Activated CD4-positive, alpha-beta T cell treated with anti-CD3 and anti-CD28 coated beads for 4 hours (primary cell): ENCODE data around the gene LYST.
"Not testable (repeated sequence)": the region's sequence is repeated elsewhere in the genome, so short reads cannot be mapped to it uniquely, and the experiment has no call there.

Experiments used
- DNase-seq, 2 donors: peaks; one replicate each; pipeline ENCODE4 v3.0.0-alpha.2; 2020

LYST gene

DNA sequence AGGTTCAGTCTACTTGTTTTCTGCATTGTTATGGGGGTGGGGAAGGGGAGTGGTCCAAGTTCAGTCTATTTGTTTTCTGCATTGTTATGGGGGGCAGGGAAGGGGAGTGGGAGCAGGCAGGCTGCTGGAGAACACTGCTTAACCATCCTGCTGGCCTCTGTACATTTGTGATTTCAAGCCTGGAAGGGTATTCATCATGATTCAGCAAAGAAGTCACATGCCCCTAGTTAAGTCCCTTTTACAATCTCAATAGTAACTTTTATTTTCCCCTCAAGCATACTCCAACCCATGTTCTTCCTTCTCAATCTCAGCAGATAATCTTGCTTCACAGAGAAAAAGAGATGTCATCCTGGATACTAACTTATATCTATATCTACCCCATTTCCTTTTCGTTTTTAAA lies 7.9 kb downstream of the LYST start:
- DNase-seq: no peak

DNA sequence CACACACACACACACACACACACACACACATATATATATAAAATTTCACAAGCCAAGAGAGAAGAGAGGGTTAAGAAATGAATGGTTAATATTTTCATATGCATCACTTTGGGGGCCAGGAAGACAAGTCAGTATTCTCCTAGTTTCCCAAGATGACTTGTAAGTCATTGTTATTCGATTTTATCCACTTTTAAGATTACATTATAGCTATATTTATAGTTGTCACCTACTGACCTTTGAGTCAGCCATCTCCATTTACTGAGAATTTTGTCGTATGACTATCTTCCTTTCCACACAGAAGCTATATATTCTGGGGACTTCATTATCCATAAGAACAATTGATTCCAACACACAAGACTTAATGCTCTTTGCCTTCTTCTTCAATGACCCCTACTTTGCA lies 8.9 kb downstream of the LYST start:
- no peak for DNase-seq

- DNase-seq: no peak
Observed at GRCh38 chr1:235855811-235856429, 10.8 kb downstream of the LYST start.

DNA sequence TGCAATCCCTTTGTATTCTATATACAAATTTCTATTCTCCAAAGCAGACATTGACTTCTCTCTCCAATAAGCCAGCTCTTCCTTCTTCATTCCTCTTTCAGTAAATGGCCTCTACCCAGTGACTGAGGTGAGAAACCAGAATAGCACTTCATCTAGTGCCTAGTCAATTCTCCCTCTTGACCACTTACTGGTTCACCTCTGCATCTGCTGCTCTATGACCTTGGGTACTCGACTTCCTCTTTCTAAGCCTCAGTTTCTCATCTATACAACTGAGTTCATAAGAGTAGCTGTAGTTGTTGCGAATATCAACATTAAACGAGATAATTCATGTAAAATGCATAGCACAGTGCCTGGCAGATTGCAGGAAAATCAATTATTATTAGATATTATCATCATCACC lies 12.4 kb downstream of the LYST start:
- DNase-seq: no peak

DNA sequence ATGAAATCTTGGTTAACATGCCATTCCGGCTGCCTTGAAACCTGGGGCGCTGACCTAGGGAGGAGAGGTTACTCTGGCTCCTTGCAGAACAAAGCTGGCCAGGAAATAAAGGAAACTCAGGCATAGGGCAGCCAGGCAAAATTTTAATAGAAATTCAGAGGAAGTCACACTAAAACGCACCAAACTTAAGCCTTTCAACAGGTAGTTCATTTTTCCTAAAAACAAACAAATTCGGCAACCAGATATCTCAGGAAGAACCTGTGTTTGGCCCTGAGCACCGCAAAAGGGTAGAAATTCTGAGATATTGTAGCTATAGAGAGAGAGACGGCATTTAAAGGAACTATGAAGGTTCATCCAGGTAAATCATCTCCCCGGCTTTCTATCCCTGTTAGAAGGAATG lies 13.1 kb downstream of the LYST start:
- no peak for DNase-seq

- DNase-seq: no peak
Observed at GRCh38 chr1:235852887-235853286, 13.8 kb downstream of the LYST start.

- no peak for DNase-seq
Observed at GRCh38 chr1:235851939-235852338, 14.8 kb downstream of the LYST start.

- DNase-seq: not testable (repeated sequence)
Observed at GRCh38 chr1:235848251-235848650, 18.5 kb downstream of the LYST start.

DNA sequence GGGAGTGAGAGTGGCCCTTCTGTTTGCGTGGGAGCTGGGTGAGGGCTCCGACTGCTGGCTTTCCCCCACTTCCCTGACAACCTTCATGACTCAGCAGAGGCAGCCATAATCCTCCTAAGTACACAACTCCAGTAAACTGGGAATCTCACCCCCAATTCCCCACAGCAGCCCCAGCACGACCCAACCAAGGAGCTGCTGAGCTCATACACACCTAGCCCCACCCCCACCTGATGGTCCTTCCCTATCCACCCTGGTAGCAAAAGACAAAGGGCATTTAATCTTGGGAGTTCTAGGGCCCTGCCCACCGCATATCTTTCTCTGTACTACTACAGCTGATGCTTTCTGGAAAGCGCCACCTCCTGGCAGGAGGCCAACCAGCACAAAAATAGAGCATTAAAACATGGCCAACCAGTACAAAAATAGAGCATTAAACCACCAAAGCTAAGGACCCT lies 21.0 kb downstream of the LYST start:
- DNase-seq: not testable (repeated sequence)

GRCh38 chr1:235844776-235845175 lies 21.9 kb downstream of the LYST start:
- DNase-seq: no peak

- DNase-seq: no peak
Observed at GRCh38 chr1:235843461-235843961, 23.2 kb downstream of the LYST start.

GRCh38 chr1:235841938-235842545 lies 24.7 kb downstream of the LYST start:
- DNase-seq: no peak

- DNase-seq: no peak
Observed at GRCh38 chr1:235838021-235838420, 28.7 kb downstream of the LYST start.

- no peak for DNase-seq
Observed at GRCh38 chr1:235835226-235835625, 31.5 kb downstream of the LYST start.

DNA sequence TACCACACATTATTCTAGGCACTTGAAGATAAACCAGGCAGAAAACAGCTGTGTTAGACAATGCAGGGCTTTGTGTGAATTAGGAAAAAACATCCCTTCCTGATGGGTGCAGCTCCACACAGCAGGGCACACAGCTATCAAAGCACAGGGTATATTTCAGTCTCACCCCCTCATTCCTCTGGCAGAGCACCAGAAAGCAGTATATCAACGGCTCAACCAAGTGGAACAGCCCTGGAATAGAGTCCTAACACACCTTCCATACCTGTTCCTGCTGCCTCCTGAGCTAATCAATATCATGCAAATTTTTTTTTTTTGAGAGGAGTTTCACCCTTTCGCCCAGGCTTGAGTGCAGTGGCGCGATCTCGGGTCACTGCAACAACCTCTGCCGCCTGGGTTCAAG lies 32.1 kb downstream of the LYST start:
- DNase-seq: no peak

- no peak for DNase-seq
Observed at GRCh38 chr1:235832011-235832410, 34.7 kb downstream of the LYST start.

DNA sequence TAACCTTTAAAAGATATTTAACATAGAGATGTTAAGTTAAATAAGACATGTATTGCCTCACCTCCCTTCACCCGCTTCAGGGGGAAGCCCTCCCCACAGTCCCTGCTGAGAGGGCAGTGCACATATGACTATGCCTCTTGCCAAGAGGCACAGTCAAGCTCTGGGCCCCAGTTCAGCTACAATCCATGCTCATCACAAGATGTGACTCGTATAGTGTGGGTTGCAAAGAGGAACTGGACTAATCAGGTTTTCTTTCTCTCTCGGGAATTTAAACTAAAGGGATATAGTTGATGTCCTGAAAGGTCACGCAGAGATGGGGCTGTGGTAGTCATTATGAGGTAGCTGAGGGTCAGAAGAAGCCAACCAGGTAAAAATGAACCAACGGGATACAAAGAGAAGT lies 35.6 kb downstream of the LYST start:
- DNase-seq: no peak

DNA sequence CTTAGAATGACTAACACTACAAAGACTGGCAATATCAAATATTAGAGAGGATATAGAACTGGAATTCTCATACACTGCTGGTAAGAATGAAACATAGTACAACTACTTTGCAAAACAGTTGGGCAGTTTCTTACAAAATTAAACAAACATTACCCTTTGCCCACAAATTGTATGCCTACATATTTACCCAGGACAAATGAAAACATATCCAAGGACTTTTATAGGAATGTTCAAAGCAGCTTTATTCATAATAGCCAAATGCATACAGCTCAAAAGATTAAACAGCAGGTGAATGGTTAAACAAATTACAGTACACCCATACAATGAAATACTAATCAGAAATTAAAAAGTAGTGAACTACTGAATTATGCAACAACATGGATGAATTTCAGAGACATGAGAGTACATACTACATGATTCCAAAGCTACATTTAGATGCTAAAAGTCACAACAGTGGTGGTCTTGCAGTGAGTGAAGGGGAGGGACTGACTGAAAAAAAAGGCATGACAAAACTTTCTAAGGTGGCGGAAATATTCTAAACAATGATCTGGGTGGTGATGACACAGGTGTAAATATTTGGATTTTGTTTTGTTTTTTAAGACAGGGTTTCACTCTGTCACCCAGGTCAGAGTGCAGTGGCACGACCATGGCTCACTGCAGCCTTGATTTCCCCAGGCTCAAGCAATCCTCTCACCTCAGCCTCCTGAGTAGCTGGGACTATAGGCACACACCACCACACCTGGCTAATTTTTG lies 40.4 kb downstream of the LYST start:
- DNase-seq: no peak

DNA sequence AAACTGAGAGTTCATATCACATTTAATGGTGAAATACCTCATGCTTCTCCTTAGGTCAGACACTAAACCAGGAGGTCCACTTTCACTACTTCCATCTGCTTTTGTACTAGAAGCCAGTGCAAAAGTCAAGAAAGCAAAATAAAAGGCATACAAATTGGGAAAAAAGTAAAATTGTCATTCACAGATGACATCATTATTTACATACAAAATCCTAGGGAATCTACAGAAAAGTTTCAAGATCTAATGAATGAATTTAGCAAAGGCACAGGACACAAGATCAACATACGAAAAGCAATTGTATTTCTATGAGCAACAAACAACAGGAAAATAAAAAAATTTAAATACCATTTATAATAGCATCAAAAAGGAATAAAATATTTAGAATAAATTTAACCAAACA lies 41.5 kb downstream of the LYST start:
- DNase-seq: no peak

- DNase-seq: no peak
Observed at GRCh38 chr1:235823684-235824083, 43.0 kb downstream of the LYST start.

GRCh38 chr1:235822685-235823084 lies 44.0 kb downstream of the LYST start:
- DNase-seq: no peak

DNA sequence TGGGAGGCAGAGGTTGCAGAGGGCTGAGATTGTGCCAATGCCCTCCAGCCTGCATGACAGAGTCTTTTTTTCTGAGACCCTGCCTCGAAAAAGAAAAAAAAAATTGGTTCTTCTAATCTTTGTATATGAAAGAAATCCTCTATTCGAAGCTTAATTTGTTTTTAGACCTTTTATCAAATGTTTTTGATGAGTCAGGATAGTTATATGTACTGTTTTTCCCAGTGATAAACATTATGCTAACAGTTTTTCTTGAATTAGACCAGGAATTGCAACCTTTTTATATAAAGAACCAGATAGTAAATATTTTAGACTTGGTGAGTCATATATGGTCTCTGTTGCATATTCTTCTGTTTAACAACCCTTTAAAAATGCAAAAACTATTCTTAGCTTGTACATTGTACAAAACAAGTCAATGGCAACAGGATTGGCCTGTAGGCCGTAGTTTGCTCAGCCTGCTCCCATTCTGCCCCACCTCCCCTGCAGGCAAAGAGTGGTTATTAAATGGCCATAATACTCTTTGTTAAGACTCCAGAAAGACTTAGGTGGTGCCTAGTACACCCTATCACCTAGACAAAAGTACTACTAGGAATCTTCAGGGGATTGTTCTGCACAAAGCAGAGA lies 45.2 kb downstream of the LYST start:
- no peak for DNase-seq

DNA sequence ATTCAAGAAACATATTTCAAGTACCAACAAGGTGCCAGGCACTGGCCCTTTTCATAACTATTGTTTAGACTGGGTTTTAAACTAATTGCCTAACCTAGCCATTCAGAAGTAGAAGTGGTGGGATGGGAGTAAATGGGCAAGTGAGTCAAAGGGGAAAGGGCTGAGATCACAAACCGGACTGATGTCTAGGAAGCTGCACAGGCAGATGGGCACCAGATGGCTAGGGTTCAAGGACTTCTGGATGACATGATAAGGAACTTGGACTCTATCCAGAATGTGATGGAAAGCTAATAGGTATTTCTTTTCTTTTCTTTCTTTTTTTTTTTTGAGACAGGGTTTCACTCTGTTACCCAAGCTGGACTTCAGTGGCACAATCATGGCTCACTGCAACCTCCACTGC lies 46.6 kb downstream of the LYST start:
- no peak for DNase-seq
